Hepatocyte (in vitro differentiated cells): ENCODE data around the gene BCAP29. TPM values are rescaled to one million over a fixed set of nuclear protein-coding genes. Genes with fewer than 3 reads are reported as not detected.

Experiments
- DNase-seq: peaks from one replicate; pipeline ENCODE4 v3.0.0-alpha.2; 2016; ENCODE audit warnings: low spot score
- H2AFZ ChIP-seq: fragments of 200-600 bp; sonication (generic); 2 replicates; pipeline ENCODE4 v1.6.0; 2016; ENCODE audit warnings: antibody characterized with exemption, mild to moderate bottlenecking
- H3K27ac ChIP-seq: fragments of 200-600 bp; sonication (generic); 2 replicates; pipeline ENCODE4 v1.5.1; 2016; ENCODE audit warnings: mild to moderate bottlenecking
- H3K27me3 ChIP-seq: fragments of 200-600 bp; sonication (generic); 2 replicates; pipeline ENCODE4 v1.6.1; 2016
- H3K36me3 ChIP-seq: fragments of 200-600 bp; sonication (generic); replicated peaks from 2 replicates; pipeline ENCODE4 v1.5.1; 2016; ENCODE audit warnings: low read depth; ENCODE audit not compliant: insufficient read depth
- H3K4me1 ChIP-seq: fragments of 200-600 bp; sonication (generic); 2 replicates; pipeline ENCODE4 v1.5.1; 2016; ENCODE audit warnings: mild to moderate bottlenecking, moderate library complexity; ENCODE audit not compliant: insufficient read depth
- H3K4me2 ChIP-seq: fragments of 200-600 bp; sonication (generic); 2 replicates; pipeline ENCODE4 v1.6.0; 2016
- H3K4me3 ChIP-seq: fragments of 200-600 bp; sonication (generic); 2 replicates; pipeline ENCODE4 v1.5.1; 2016; ENCODE audit warnings: mild to moderate bottlenecking
- H3K79me2 ChIP-seq: fragments of 200-600 bp; sonication (generic); 2 replicates; pipeline ENCODE4 v1.6.0; 2017; ENCODE audit warnings: mild to moderate bottlenecking
- H3K9me2 ChIP-seq: fragments of 200-600 bp; sonication (generic); replicated peaks from 2 replicates; pipeline ENCODE4 v1.6.0; 2017; ENCODE audit warnings: mild to moderate bottlenecking; ENCODE audit not compliant: insufficient read depth
- H3K9me3 ChIP-seq: fragments of 200-600 bp; sonication (generic); 2 replicates; pipeline ENCODE4 v1.5.1; 2016; ENCODE audit warnings: low read depth, mild to moderate bottlenecking
- H4K20me1 ChIP-seq: fragments of 200-600 bp; sonication (generic); 2 replicates; pipeline ENCODE4 v1.6.0; 2016; ENCODE audit warnings: mild to moderate bottlenecking; ENCODE audit not compliant: insufficient read depth, poor library complexity, severe bottlenecking
- CTCF ChIP-seq: fragments of 200-600 bp; sonication (generic); IDR thresholded peaks from 2 replicates; pipeline ENCODE4 v1.5.1; 2016; ENCODE audit warnings: antibody characterized with exemption, mild to moderate bottlenecking; ENCODE audit not compliant: poor library complexity
- EZH2 ChIP-seq: fragments of 200-600 bp; sonication (generic); IDR thresholded peaks from 2 replicates; pipeline ENCODE4 v1.6.1; 2016; ENCODE audit warnings: antibody characterized with exemption, mild to moderate bottlenecking, borderline replicate concordance
- EZH2phosphoT487 ChIP-seq: fragments of 200-600 bp; sonication (generic); IDR thresholded peaks from one replicate; pipeline ENCODE4 v1.6.1; 2018; ENCODE audit warnings: antibody characterized with exemption, mild to moderate bottlenecking, low read depth, moderate library complexity; ENCODE audit not compliant: unreplicated experiment, severe bottlenecking
- WGBS: methylation state at CpG from one replicate; pipeline ENCODE4 v1.1.6; 2016; ENCODE audit warnings: low lambda C conversion rate; ENCODE audit errors: missing lambda C conversion rate; 5-methylcytosine and 5-hydroxymethylcytosine counted together
- polyA plus RNA-seq: library from polyadenylated mRNA; unstranded; fragments of >200 nt; fragmentation: Nextera tagmentation; extraction: Ambion mirVana; gene quantifications from 2 replicates; pipeline ENCODE4 v1.2.1, GENCODE V29; 2016
- total RNA-seq: library from RNA; depleted of rRNA; stranded (reverse); fragments of >200 nt; gene quantifications from 2 replicates; pipeline ENCODE4 v1.2.3, GENCODE V29; 2014

BCAP29 gene
- total and polyA plus RNA-seq, 2 experiments from 2014 or later: 35.1 to 76.6 TPM

GRCh38 chr7:107582875-107583274, 2.8 kb downstream of the BCAP29 start:
- Histone ChIP-seq H3K79me2 (peaks cover 6% of the 10 kb centered on the region), H3K4me2 (no peak overlapping the region), H4K20me1 (no peaks in the 10 kb centered on the region), H3K9me3 (no peaks in the 10 kb centered on the region), H3K36me3 (no peaks in the 10 kb centered on the region), H3K4me3 (no peak overlapping the region), H3K27me3 (no peaks in the 10 kb centered on the region), H3K9me2 (no peaks in the 10 kb centered on the region), H2AFZ (no peak overlapping the region), H3K4me1 (peaks cover 7% of the 10 kb centered on the region), H3K27ac (no peak overlapping the region)
- 94% methylated on average over 2 of the region's 2 CpGs for WGBS
- no peak for DNase-seq
- no peak for TF ChIP-seq EZH2phosphoT487
- no peak for TF ChIP-seq CTCF
- TF ChIP-seq EZH2: no peak

GRCh38 chr7:107584716-107585115, 4.7 kb downstream of the BCAP29 start:
- Histone ChIP-seq H3K79me2 (peaks cover 6% of the 10 kb centered on the region), H3K27me3 (no peaks in the 10 kb centered on the region), H3K4me2 (no peak overlapping the region), H3K9me2 (no peaks in the 10 kb centered on the region), H4K20me1 (no peaks in the 10 kb centered on the region), H2AFZ (no peak overlapping the region), H3K4me1 (peaks cover 7% of the 10 kb centered on the region), H3K4me3 (no peak overlapping the region), H3K9me3 (no peaks in the 10 kb centered on the region), H3K36me3 (no peaks in the 10 kb centered on the region), H3K27ac (no peak overlapping the region)
- 84% methylated on average over 2 of the region's 2 CpGs for WGBS
- DNase-seq: no peak
- no peak for TF ChIP-seq CTCF
- no peak for TF ChIP-seq EZH2

- no peaks in the 10 kb centered on the region for H3K79me2 ChIP-seq
- no peak for TF ChIP-seq EZH2phosphoT487
- no peak for TF ChIP-seq CTCF
- no peak for TF ChIP-seq EZH2
- H4K20me1 ChIP-seq: no peaks in the 10 kb centered on the region
- no peaks in the 10 kb centered on the region for H3K4me1 ChIP-seq
- H3K9me2 ChIP-seq: no peaks in the 10 kb centered on the region
- H3K27me3 ChIP-seq: no peaks in the 10 kb centered on the region
- no peaks in the 10 kb centered on the region for H3K9me3 ChIP-seq
- no peak overlapping the region for H3K4me3 ChIP-seq
- 97% methylated on average over 5 of the region's 5 CpGs for WGBS
- no peaks in the 10 kb centered on the region for H3K36me3 ChIP-seq
- DNase-seq: no peak
- H3K27ac ChIP-seq: no peak overlapping the region
- no peak overlapping the region for H2AFZ ChIP-seq
- H3K4me2 ChIP-seq: no peak overlapping the region
These were observed 8.6 kb downstream of the BCAP29 start for GRCh38 chr7:107588529-107589130.

GRCh38 chr7:107591421-107591820, 11.4 kb downstream of the BCAP29 start:
- Histone ChIP-seq H3K27ac (no peak overlapping the region), H3K79me2 (no peaks in the 10 kb centered on the region), H4K20me1 (no peaks in the 10 kb centered on the region), H2AFZ (no peak overlapping the region), H3K36me3 (no peaks in the 10 kb centered on the region), H3K9me2 (no peaks in the 10 kb centered on the region), H3K27me3 (no peaks in the 10 kb centered on the region), H3K4me2 (no peak overlapping the region), H3K4me3 (no peak overlapping the region), H3K4me1 (no peaks in the 10 kb centered on the region), H3K9me3 (no peaks in the 10 kb centered on the region)
- DNase-seq: no peak
- TF ChIP-seq EZH2 (no peak), CTCF (no peak), EZH2phosphoT487 (no peak)
- WGBS: 73% methylated on average over 3 of the region's 3 CpGs
